Limb (tissue), 2 donors: ENCODE results near the gene ENTREP1.
A peak's percentile ranks its signal among the peaks of the same experiment; 100 is the strongest.

Experiments used
- DNase-seq, 2 donors: peaks; one replicate each; pipeline ENCODE4 v3.0.0-alpha.2; 2016; ENCODE audit errors: extremely low spot score in 2 of 2

ENTREP1 gene

GRCh38 chr9:69319324-69320025 lies 5.5 kb upstream of the ENTREP1 start:
- DNase-seq = peak in 1 of 2 donors; percentile 17

GRCh38 chr9:69322256-69322655 lies 2.8 kb upstream of the ENTREP1 start:
- DNase-seq = no peak

- DNase-seq = no peak
Measured at GRCh38 chr9:69323861-69324260, 1.2 kb upstream of the ENTREP1 start.

GRCh38 chr9:69325409-69326212 lies 596 bp downstream of the ENTREP1 start:
- DNase-seq = peak in 1 of 2 donors; percentile 60

- DNase-seq = no peak
Measured at GRCh38 chr9:69326261-69326660, 1.2 kb downstream of the ENTREP1 start.

GRCh38 chr9:69330580-69330979 lies 5.6 kb downstream of the ENTREP1 start:
- no peak for DNase-seq

GRCh38 chr9:69331444-69331843 lies 6.4 kb downstream of the ENTREP1 start:
- DNase-seq = no peak

GRCh38 chr9:69332067-69332685 lies 7.2 kb downstream of the ENTREP1 start:
- DNase-seq = no peak

GRCh38 chr9:69333716-69334115 lies 8.7 kb downstream of the ENTREP1 start:
- no peak for DNase-seq

- no peak for DNase-seq
Measured at GRCh38 chr9:69334317-69334716, 9.3 kb downstream of the ENTREP1 start.

GRCh38 chr9:69339620-69340019 lies 14.6 kb downstream of the ENTREP1 start:
- DNase-seq = no peak

GRCh38 chr9:69340631-69341030 lies 15.6 kb downstream of the ENTREP1 start:
- no peak for DNase-seq

- no peak for DNase-seq
Measured at GRCh38 chr9:69342769-69343168, 17.8 kb downstream of the ENTREP1 start.

- DNase-seq = no peak
Measured at GRCh38 chr9:69344459-69344858, 19.4 kb downstream of the ENTREP1 start.

GRCh38 chr9:69346596-69347390 lies 21.8 kb downstream of the ENTREP1 start:
- DNase-seq = no peak

GRCh38 chr9:69347607-69348006 lies 22.6 kb downstream of the ENTREP1 start:
- no peak for DNase-seq

- DNase-seq = no peak
Measured at GRCh38 chr9:69351227-69351626, 26.2 kb downstream of the ENTREP1 start.

GRCh38 chr9:69355232-69355631 lies 30.2 kb downstream of the ENTREP1 start:
- DNase-seq = no peak

- no peak for DNase-seq
Measured at GRCh38 chr9:69357030-69357775, 32.2 kb downstream of the ENTREP1 start.

GRCh38 chr9:69357821-69358220 lies 32.8 kb downstream of the ENTREP1 start:
- no peak for DNase-seq

- DNase-seq = no peak
Measured at GRCh38 chr9:69363191-69363590, 38.2 kb downstream of the ENTREP1 start.
